GM12875 (cell line): ENCODE results near the gene ALDH3B1.

Experiments used
- H3K4me3 ChIP-seq: one replicate; pipeline ENCODE4 v1.5.1; 2011; ENCODE audit warnings: low read depth, low read length, control low read depth
- TF ChIP-seq, protein P1 (sequence below): IDR thresholded peaks from 2 replicates; pipeline ENCODE4 v1.5.1; 2011; ENCODE audit warnings: low read depth, mild to moderate bottlenecking, control low read depth, inconsistent platforms, low read length, moderate library complexity, borderline replicate concordance; ENCODE audit not compliant: insufficient read depth

Gene ALDH3B1

DNA sequence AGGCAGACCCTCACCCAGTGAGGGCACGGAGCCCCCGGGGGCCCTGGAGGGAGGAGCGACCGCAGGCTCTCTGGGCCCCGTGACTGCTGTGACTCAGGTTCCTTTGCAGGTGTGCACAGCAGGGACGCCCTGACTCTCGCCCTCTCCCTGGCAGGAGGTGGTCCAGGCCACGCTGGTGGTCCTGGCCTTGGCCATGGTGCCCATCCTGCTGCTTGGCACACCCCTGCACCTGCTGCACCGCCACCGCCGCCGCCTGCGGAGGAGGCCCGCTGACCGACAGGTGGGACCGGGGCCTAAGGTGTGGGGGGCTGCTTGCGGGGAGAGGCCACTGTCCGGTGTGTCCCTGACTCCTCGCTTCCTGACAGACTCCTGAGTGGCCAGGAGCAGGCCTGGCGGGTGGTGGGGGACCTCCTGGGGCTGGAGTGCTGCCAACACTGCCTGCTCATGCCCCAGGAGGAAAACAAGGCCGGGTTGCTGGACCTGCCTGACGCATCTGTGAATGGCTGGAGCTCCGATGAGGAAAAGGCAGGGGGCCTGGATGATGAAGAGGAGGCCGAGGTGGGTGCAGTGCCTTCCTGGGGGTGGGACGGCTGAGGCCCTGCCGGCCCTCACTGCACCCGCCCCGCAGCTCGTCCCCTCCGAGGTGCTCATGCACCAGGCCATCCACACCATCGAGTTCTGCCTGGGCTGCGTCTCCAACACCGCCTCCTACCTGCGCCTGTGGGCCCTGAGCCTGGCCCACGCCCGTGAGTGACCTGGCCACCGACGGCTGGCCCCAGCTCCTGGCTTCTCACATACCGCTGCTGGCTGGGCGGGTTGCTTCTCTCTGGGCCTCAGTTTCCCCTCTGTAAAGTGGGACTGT is 39.6 kb downstream of the ALDH3B1 start:
- TF ChIP-seq, protein P1, sequence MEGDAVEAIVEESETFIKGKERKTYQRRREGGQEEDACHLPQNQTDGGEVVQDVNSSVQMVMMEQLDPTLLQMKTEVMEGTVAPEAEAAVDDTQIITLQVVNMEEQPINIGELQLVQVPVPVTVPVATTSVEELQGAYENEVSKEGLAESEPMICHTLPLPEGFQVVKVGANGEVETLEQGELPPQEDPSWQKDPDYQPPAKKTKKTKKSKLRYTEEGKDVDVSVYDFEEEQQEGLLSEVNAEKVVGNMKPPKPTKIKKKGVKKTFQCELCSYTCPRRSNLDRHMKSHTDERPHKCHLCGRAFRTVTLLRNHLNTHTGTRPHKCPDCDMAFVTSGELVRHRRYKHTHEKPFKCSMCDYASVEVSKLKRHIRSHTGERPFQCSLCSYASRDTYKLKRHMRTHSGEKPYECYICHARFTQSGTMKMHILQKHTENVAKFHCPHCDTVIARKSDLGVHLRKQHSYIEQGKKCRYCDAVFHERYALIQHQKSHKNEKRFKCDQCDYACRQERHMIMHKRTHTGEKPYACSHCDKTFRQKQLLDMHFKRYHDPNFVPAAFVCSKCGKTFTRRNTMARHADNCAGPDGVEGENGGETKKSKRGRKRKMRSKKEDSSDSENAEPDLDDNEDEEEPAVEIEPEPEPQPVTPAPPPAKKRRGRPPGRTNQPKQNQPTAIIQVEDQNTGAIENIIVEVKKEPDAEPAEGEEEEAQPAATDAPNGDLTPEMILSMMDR, result no peak
- H3K4me3 ChIP-seq, result no peak overlapping the region

DNA sequence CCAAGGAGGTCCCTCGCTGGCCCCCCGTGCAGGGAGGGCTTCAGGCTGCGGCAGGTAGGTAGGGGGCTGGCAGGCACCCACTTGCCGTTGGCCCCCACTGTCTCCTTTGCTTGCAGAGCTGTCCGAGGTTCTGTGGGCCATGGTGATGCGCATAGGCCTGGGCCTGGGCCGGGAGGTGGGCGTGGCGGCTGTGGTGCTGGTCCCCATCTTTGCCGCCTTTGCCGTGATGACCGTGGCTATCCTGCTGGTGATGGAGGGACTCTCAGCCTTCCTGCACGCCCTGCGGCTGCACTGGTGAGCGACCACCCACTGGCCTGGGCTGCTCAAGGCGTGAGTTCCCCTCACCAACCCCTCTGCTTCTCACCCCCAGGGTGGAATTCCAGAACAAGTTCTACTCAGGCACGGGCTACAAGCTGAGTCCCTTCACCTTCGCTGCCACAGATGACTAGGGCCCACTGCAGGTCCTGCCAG is 40.3 kb downstream of the ALDH3B1 start:
- TF ChIP-seq, protein P1, result no peak

DNA sequence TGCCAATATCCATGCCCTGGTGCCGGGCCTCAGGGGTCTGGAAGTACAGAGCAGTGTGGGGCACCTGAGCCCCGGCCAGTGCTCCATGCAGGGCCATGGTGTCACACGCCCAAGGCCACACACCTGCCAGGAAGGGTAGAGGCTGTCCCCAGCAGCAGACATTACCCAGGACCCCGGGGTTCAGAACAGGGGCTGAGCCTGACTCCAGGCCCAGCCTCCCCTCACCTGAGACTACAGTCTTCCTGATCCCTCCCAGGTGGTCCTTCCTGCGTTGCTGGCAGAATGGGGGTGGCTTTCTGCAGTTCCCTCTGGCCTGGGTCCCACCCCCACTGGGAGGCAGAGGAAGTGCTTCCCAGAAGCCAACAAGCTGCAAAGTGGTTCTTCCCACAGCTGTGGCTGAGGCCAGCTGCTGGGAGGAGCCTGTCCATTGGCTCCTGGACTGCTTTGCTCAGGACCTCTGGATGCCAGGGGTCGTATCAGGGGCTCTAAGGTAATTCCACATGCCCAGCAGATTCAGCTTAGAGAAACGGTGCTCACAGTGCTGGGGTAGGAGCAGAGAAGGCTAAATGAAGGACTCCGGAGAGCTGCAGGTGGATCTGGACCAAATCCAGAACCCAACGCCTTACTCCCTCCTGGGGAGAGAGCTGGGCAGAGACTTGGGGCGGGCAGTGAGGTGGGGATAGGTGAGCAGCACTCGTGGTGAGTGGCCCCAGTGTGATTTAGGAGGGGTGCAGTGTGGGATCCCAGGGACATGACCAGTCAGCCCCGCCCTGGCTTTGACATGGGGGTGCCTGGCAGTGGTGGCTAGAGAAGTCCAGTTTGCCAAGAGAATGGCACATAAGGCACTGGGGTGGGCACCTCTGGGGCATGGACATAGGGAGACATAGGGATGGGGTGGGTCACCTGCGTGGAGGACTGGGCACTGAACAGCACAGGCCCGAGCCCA is 41.3 kb downstream of the ALDH3B1 start:
- no peak overlapping the region for H3K4me3 ChIP-seq
- TF ChIP-seq, protein P1, result no peak

More for the DNA sequence above, 40.3 kb downstream of the ALDH3B1 start:
- no peak overlapping the region for H3K4me3 ChIP-seq

DNA sequence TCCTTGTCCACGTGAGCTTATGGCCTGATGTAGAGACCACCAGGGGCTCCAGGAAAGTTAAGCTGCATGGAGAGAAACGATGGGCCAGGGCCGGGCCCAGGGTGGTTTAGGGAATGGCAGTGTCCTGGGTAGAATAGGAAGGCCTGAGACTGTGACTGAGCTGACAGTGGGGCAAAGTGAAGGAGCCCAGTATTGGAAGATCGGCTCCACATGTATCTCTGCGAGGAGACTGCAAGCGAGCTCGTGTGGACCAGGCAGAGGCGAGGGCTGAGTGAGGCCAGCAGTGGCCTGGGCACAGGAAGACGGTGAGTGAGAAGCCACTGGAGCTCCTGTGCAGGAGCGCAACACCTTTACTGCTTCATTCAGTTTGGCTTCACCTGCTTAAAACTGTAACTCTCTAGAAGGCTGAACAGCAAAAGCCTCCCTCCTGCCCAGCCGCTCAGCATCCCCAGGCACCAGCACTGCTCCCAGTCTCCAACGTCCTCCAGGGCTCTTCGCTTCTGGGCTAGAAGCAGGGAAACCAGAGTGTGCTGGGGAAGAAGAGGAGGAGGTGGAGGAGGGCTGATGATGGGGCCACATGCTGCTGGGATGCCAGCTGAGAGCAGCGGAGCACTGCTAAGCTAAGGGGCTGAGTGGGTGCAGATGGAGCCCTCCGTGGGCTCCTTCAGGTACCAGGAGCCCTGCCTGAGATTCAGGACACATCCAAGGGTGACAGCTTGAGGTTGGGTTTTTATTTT is 42.2 kb downstream of the ALDH3B1 start:
- H3K4me3 ChIP-seq, result no peak overlapping the region
- TF ChIP-seq, protein P1, result no peak

DNA sequence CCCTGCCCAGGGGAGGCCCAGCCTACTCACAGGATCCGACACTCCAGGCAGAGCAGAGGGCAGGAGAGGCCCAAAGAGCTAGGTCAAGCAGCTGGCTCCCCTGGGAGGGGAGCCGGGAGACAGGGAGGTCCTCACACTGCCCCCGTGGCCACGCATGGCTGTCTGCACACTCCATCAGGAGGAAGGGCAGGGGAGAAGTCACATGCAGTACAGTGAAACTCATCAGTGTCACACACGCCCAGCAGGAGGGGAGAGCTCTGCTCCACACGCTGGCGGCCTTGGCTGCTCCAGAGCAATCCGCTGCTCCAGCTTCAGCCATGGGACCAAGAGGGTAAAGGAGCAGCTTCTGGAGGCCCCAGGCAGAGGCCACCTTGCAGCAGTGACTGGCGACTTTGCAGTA is 43.0 kb downstream of the ALDH3B1 start:
- no peak overlapping the region for H3K4me3 ChIP-seq
- TF ChIP-seq, protein P1, result no peak

DNA sequence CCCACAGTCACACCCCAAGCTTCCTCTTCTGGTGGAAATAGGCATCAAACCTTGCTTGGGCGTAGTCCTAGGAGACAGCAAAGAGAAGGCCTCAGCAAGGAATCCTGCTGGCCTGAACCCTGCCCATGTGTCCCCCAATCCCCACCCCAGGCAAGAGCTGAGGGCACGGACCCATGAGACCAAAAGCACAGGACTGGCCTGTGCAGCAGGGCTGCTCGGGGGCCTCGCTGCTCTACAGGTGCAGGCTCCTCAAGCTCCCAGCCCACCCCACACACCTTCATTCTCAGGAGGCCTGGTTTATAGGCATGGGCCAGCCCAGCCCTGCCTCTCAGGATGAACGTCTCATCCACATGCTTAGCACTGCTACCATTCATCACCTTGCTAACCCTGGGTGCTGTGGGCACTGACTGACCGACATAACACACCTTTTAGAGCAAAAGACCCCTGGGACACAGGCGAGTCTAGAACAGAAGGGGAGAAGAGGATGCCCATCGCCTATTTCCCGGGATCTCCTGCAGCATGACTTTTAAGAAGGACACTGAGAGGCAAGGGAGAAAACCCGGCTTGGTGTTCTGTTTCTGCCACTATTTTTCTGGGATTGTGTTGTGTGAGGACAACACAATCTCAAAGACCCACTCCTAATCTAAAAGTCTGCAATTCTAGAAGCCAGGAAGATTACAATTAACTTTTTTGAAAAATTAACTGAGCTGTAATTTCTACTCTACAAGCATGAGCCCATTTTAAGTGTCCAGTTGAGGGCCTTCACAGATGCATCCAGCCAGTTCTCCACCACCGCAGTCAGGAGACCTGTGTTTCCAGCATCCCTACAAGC is 44.1 kb downstream of the ALDH3B1 start:
- TF ChIP-seq, protein P1, result no peak
- H3K4me3 ChIP-seq, result no peak overlapping the region
